GM15510 (cell line): ENCODE measurements around the gene DYSF.

ENCODE experiments used
- POLR2A ChIP-seq: IDR thresholded peaks from 3 replicates; pipeline ENCODE4 v1.6.1; 2011; ENCODE audit warnings: borderline replicate concordance; ENCODE audit not compliant: insufficient read length; ENCODE audit errors: extremely low read depth

DYSF gene

DNA sequence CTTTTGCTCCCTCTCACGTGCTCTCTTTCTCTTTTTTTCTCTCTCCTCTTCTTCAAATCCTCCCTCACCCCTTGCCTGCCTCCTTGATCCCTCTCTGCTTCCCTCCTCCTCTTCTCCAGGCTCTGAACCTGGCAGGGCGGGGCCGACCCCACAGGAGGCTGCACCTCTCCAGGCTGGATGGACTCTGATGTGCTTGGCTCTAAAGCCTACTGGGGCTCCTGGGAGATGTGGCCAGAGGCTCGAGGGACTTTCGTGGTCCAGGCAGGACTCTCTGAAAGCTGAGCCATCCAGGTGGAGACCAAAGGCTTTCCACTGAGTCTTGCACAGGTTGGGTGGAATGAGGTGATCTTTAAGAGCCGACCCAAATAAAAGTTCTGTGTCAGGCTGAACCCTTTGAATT lies 25.4 kb downstream of the DYSF start:
- TF ChIP-seq POLR2A, result no peak

DNA sequence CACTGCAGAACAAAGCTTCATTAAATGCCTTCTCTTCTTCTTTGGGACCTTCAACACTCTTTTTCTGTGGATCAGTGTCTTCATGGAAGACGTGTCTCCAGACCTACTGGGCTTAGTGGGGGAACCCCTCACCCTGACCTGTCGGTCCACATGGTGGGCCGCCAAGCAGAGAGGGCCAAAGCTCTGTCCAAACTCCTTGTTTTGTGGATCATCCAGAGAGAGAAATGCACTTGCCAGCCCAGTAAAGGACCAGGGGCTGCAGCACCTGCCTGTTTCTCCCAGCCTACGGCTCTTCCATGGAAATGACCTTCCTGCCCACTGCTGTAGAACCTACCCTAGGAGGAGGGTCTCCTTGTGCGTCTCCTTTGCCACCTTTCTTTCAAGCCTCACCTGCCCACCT lies 25.9 kb downstream of the DYSF start:
- no peak for TF ChIP-seq POLR2A

DNA sequence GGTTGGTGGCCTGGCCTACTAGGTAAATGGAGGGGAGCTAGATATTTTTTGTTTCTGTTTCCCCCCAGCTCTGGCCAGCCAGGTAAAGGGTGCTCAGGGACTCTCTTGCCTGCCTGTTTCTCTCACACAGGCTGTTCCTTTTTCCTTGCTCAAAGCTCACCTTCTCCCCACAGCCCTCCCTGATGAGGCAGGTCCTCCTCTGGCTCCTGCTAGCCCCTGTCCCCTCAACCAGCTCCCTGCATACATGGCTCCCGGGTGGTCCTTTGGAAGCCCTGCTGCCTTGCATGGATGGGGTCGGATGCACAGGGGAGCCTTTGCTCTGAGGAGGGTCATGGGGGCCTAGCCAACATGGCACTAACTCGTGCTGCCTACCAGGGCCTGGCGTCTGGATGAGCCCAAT lies 27.8 kb downstream of the DYSF start:
- no peak for TF ChIP-seq POLR2A

DNA sequence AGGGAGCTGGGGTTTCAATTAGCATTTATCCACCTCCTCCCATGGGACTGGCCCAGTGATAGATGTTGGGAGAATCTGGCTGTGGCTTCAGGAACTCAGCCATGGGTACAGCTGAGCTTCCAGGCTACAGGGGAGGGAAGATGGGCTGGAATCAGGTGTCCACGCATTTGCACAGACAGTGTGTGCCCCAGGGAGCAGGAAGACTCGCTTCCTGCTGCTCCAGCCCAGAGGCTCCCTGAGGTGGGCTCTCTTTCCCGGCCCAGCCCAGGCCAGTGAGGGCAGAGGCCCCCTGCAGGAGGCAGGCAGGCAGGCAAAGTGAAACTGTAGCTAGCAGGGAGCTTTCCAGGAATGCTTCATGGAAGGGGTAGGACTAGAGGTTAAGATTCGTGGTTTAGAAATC lies 28.7 kb downstream of the DYSF start:
- TF ChIP-seq POLR2A, result no peak

DNA sequence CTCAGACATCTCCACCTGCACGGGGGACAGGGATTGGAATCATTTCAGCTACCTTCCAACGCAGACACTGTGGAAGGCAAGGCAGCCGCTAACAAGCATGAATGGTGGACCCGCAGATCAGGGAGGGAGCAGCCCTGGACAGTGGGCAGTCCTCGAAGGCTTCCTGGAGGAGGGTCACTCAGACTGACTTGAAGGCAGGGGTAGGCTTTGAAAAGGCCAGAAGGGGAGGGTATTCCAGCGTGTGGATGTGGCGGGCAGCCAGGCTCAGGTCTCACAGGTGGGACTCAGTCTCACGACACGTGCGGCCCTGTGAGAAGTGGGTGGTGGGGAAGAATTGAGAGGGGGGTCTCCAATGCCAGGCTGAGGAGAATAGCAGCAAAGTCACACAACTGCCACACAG lies 29.9 kb downstream of the DYSF start:
- no peak for TF ChIP-seq POLR2A

DNA sequence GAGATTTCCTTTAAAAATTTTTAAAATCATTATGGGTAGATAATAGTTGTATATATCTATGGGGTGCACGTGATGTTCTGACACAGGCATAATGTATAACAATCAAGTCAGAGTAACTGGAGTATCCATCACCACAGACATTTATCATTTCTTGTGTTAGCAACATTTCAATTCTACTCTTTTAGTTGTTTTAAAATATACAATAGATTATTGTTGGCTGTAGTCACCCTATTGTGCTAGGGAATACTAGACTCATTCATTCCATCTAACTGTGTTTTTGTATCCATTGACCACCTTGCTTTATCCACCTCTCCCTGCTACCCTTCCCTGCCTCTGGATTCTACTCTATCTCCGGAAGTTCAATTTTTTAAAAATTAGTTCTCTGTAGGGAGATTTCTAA lies 31.0 kb downstream of the DYSF start:
- no peak for TF ChIP-seq POLR2A

DNA sequence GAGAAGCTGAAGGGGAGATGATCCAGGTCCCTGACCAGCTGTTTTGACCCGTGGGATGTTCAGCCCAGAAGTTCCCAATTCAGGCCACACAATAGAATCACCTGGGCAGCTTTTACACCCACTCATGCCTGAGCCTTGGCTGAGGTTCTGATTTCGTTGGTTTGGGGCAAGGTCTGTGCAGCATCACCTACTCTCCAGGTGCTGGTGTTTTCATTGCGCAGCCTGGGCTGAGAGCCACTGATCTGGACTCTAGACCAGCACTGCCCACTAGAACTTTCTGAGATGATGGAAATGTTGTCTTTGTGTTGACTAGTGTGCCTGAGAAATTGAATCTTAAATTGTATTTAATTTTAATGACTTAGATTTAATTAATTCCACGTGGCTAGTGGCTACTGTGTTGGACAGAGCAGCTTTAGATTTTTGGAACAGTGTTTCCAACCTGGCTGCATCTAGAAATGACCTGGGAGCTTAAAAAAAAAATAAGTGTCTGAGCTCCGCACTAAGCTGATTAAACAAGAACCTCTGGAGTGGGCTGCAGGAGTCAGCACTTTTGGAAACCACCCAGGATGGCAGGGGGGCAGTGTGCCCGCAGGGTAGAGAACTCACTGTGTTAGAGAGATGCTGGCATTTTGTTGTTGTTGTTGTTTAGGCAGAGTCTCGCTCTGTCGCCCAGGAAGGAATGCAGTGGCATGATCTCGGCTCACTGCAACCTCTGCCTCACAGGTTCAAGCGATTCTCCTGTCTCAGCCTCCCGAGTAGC lies 33.7 kb downstream of the DYSF start:
- TF ChIP-seq POLR2A, result no peak

DNA sequence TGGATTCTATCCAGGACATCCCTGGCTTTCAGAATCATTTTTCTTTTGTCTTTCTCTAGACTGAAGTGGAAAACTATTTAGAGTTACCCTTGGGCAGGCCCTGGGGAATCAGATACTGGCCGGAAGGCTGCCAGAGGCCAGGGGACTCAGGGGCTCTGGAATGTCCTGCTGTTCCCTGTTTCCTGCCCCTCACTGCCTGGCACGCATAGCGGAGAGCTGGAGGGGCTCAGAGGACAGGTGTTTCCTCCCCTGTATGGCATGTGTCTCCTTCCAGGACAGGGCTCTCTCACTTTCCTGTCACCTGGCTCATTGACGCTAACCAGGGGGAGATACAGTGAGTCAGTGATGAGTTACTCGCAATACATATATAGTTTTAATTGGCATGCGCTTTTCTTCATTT lies 38.8 kb downstream of the DYSF start:
- TF ChIP-seq POLR2A, result no peak

DNA sequence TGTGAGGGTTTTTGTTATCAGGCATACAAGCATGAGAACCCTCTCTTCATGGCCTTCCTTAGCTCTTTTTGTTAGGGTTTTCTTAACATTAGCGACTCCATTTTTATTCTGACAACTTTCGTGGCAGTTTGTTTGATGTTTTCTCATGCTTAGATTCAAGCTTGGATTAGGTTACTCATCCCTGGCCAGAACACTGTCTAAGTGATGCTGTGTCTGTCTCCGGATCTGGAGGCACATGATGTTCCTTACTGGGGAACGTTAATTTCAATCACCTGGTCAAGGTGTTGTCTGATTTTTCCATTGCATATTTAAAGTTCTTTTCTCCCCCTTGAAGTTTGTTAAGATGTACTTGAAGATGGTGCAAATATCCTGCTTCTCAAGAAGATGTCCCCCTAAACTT lies 40.7 kb downstream of the DYSF start:
- no peak for TF ChIP-seq POLR2A

DNA sequence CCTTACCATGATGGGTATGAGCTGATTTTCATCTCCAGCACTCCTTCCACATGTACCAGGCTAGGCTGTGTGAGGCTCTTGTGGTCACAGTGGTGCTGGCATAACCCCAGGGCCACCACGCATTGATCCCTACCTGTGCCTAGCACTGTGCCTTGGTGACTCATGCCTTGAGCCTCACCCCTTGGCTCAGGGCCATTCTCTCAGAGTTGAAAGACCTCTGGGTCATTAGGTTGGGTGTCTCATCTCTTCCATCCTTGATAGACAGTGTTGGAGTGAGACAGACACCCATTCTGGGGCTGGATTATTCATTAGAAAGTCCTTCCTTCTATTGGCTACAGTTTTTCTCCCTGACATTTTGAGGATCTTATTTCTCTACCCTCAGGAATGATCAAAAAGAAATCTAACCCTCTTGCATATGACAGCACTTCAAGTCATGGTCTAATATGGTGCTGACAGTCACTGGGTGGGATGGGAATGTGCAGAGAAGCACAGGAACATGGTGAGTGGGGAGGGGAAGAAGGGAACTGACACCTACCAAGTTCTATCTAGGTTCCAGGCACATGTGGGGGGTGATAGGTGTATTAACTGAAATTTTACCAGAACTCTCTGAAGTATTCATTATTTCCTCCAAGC lies 41.3 kb downstream of the DYSF start:
- TF ChIP-seq POLR2A, result no peak

DNA sequence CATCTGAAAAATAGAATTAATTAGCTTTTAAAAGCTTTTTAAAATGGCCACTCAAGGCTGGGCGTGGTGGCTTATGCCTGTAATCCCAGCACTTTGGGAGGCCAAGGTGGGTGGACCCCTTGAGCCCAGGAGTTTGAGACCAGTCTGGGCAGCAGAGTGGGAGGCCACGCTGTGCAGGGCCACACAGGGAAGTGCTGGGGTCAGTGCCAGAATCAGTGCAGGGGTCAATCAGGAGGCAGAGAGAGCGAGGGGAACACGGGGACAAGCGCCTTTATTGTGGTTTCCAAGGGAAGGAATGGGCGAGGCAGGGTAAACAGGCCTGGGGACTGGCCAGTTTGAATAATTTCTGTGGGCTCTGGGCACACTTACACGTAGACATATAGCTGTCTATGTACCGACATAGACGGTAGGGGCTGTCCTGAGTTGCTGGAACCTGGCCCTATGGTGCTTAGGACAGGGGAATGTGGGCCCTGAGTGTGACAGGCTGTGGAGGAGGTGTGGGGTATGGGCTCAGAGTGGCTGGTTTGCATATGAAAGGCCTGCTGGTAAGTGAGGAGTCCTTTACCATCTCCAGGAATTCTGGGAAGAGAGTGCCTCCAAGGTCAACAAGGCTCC lies 42.9 kb downstream of the DYSF start:
- no peak for TF ChIP-seq POLR2A

DNA sequence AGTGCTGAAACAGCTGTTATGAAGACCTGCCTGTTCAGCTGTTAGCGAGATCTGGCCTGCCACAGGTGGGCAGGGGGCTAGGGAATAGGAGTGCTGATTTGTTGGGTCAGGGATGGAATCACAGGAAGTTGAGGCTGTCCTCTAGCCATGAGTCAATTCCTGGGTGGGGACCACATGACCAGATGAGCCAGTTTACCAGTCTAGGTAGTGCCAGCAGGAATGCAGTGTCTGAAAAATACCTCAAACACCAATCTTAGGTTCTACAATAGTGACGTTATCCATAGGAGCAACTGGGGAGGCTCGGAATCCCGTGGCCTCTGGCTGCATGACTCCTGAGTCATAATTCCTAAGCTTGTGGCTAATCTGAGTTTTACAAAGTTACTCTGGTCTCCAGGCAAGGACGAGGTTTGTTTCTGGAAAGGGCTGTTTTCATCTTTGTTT lies 44.9 kb downstream of the DYSF start:
- TF ChIP-seq POLR2A, result no peak

DNA sequence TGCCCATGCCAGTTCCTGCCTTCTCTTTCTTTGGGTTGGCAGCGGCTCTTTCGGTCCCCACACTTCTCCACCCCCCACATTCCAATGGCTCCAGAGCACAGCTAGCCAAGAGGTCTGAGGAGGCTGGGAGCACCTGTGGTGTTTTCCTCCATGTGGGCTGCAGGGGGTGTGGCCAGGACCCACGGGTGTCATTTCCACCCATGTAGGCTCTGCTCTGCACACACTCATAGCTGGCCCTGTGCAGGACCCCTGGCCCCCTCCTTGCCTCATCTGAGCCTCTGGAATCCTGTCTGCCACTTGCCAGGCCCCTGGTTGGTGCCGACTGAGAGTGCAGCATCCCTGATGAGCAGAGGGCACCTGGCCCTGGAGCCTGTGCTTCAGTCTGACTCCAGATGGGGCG lies 46.3 kb downstream of the DYSF start:
- TF ChIP-seq POLR2A, result no peak

DNA sequence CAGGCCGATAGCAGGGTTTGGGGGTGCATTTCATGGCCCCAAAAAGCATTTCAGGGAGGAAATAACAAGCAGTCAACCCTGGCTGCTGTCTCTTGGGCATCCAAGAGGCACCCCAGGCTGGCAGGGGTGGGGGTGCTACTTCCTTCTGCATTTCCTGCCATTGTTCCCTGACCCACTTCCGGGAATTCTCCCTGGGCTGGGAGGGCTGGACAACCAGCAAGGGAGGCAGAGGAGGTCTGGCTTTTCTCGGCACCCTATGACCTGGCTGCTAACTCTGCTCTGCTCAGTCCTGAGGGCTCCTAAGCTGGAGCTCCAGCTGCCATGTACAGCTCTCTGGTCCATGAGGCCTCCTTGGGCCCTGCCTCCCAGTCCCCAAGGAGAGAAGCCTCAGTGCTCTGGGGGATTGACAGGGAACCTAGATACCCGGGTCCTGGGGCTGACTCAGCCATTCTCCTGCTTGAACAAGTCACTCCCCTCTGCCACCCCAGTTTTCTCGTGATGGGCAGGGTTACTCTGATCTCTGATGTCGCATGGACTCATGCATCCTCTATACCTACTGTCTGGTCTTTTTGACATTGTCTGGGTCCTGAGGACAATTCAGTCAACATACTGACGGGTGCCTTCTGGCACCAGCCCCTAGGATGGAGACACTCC lies 47.2 kb downstream of the DYSF start:
- no peak for TF ChIP-seq POLR2A

DNA sequence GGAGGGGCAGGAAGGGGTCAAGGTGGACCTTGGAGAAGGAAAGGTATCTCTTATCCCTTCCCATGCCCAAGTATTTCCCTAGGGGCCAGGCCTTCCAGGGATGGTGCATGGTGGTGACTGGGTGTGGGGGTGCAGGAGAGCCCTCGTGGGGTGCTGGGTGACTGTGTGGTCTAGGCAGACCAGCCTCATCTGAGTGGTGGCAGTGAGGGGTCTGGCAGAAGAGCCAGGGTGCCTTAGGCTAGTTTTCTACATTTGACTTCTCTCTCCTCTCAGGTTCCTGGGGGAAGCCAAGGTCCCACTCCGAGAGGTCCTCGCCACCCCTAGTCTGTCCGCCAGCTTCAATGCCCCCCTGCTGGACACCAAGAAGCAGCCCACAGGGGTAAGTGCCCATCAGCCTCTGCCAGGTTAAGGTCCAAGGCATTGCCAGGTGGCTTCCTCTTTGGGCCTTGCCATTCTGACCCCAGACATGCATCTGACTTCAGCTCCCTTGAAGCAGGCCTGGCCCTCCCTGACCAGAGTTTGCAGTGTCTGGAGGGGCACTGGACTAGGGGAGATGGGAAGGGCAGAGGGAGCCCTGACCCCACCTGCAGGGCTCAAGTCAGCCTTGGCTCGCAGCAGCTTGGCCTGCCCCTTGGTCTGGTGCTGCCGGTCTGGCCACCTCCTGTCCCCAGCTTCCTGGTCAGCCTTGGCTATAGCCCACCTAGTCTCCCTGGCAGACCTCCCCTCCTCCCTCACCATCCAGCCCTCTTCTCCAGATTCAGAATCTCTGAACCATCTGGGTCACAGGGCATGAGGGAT lies 49.8 kb downstream of the DYSF start:
- TF ChIP-seq POLR2A, result no peak

DNA sequence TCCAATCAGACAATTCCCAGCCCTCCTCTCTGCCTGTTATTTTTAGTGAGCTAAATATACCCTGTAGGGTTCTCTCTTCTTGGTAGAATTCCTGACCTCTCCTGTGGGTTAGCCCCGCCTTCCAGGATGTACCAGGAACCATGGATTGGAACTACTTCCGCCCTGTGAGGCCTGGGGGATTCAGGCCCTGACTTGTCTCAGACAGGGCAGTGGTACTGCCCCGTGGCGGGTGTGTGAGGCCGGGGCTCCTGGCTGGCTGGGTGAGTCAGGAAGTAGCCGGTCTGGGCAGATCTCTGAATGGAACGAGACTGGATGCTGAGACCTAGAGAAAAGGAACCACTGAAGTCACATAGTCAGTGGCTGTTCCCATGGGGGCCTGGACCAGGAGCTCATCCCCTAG lies 50.5 kb downstream of the DYSF start:
- no peak for TF ChIP-seq POLR2A

DNA sequence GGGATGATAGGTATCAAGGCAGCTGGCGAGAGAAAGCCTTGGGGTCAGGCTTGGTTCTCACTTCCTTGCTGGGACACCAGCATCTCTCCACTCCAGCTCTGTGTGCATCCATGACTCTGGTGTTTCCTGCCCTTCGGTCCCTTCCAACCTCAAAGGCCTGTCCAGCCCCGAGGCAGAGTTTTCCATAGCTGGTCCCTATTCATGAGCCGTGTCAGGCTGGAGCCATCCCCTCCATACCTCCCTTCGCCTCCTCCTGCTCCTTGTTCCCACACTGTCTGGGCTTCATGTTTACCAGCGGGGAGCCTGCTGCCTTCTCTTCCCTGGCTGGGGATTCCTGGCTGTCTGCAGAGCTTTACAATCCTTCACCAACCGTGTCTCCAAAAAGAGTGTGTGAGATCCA lies 51.2 kb downstream of the DYSF start:
- TF ChIP-seq POLR2A, result no peak
